Measurements from ENCODE around the gene MACC1.
A peak's percentile ranks its signal among the peaks of the same experiment; 100 is the strongest.

The MACC1 gene

DNA sequence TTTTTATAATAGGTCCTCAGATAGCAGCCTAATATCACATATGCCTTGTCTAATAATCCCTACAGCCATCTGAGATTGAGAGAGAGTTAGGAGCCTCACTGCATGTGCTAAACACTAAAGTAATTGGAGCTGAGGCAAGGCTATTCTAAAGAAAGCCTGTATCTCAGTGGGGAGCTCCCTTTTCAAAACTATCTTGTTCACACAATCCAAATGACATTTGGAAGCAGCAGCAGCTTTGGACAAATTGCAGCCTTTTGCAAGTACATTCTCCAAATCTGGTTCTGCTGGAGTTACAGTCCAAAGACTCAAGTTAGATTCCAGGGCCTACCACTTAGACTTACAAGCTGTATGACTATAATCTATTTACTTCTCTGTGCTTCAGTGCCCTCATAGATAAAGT lies 104.5 kb downstream of the MACC1 start:
- no peak for TF ChIP-seq CTCF (conservative IDR thresholded peaks at IDR 0.05)
- no peak overlapping the region for H3K27ac ChIP-seq

GRCh38 chr7:20111821-20112542 lies 105.2 kb downstream of the MACC1 start:
- no peak overlapping the region for H3K27ac ChIP-seq
- TF ChIP-seq CTCF (conservative IDR thresholded peaks at IDR 0.05): no peak

- peak overlapping the region; percentile 56 for H3K27ac ChIP-seq
- no peak for TF ChIP-seq CTCF (conservative IDR thresholded peaks at IDR 0.05)
Measured at GRCh38 chr7:20107582-20107981, 109.6 kb downstream of the MACC1 start.

DNA sequence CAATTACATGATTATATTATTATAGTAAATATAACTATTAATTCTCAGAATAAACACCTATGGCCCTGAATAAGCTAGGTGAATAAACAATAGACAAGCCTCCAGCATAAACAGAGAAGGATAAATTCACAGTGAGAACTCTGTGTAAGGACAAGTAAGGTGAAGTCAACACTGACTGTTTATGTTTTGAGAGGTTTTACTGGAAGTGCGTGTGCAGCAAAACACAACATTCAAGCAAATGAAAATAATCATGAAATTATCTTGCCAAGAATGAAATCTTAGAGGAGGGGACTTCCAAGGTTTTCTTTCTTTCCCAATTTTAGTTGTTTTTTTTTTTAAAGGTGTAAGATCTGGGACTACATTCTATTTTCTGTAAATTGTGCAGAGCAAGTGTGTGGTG lies 112.5 kb downstream of the MACC1 start:
- peak overlapping the region; percentile 37 for H3K27ac ChIP-seq
- no peak for TF ChIP-seq CTCF (conservative IDR thresholded peaks at IDR 0.05)

DNA sequence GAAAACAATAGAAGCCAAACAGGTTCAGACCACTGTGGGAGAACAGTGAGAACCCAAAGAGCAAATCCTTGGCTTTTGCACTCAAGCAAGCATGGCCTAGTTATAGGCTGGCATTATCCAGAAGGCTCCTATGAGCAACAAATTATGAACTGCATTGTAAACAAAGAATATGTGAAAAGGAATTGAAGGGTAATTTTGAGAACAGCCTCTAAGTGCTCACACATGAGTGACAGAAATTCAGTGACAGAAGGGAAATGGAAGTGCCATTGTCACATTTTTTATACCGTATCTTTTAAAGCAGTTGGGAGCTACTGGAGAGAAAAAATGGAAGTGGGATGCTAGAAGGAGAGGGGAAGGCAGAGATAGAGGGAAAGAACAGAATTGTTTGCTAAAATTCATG lies 114.2 kb downstream of the MACC1 start:
- no peak overlapping the region for H3K27ac ChIP-seq
- TF ChIP-seq CTCF (conservative IDR thresholded peaks at IDR 0.05): no peak

DNA sequence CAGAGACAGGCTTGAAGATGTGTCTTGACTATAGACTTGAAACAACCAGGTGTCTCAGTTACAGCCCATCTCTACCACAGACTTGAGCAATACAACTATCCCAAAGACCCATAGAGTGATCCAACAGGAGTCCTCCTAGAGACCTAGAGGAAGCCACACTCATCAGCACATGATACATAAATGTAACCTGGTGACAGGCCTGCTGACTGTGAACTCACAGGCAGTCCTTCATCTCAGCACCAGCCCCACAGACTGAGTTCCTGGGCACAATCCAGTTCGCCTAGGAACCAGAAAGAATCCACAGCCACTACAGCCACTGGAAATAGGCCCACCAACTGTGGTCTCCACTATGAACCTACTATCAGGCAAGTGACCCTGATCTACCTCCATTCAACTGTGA lies 121.3 kb downstream of the MACC1 start:
- TF ChIP-seq CTCF (conservative IDR thresholded peaks at IDR 0.05): no peak
- no peak overlapping the region for H3K27ac ChIP-seq

DNA sequence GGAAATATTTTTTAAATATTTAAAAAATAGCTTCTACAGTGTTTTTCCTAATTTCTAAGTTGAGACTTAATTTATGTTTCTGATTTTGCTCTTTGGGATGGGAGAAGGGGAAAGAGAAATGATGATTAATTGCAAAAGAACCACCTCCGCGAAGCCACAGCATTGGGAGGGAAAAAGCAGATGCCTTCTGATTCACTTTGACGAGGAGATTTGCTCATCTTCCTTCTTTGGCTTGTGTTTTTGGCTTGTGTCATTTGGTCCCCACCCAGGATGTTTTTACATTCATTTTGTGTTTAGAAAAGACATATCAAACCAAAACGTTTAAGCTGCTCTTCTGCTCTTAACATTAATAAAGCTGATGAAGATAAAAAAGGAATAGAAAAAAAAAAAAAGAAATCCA lies 121.7 kb downstream of the MACC1 start:
- H3K27ac ChIP-seq: no peak overlapping the region
- no peak for TF ChIP-seq CTCF (conservative IDR thresholded peaks at IDR 0.05)

Data from VCaP (cell line).